ENCODE results near the gene TBL1XR1.

Gene TBL1XR1

GRCh38 chr3:177197041-177197726 lies at the start of gene TBL1XR1:
Gene TBL1XR1, minus strand, starts transcription at chr3:177197482. Its CDS starts 132,505 bp downstream, at chr3:177064977.
- Histone ChIP-seq H2AFZ (ENCODE audit: low read depth) (peak within 1 kb of the TSS; percentile 19; the same call in 1 of the 2 replicates), H3K4me2 (peak within 1 kb of the TSS; percentile 95), H3K27me3 (ENCODE audit: insufficient read depth, low read depth) (no peaks in the 10 kb centered on the region), H3K27ac (peak within 1 kb of the TSS; percentile 99), H4K20me1 (ENCODE audit: insufficient read depth) (peaks cover 10% of the 10 kb centered on the region; the same call in 1 of the 2 replicates), H3K36me3 (ENCODE audit: insufficient read depth) (no peaks in the 10 kb centered on the region), H3K79me2 (ENCODE audit: insufficient read depth, low read depth) (peaks cover 57% of the 10 kb centered on the region), H3K4me1 (ENCODE audit: low read depth, poor library complexity, severe bottlenecking) (peaks cover 52% of the 10 kb centered on the region), H3K4me3 (IDR thresholded peaks at IDR 0.05; ENCODE audit: insufficient read depth, low read depth, low read length) (peak within 1 kb of the TSS; percentile 97), H3K9ac (peak within 1 kb of the TSS; percentile 99)
- TF ChIP-seq CTCF (conservative IDR thresholded peaks at IDR 0.05; ENCODE audit: low read depth, low read length): no peak

GRCh38 chr3:177245250-177245649 lies 48.0 kb upstream of the TBL1XR1 start:
- Histone ChIP-seq H4K20me1 (ENCODE audit: insufficient read depth) (no peaks in the 10 kb centered on the region), H3K9ac (no peak overlapping the region), H3K36me3 (ENCODE audit: insufficient read depth) (no peaks in the 10 kb centered on the region), H3K4me2 (no peak overlapping the region), H3K27me3 (ENCODE audit: insufficient read depth, low read depth) (no peaks in the 10 kb centered on the region), H3K27ac (no peak overlapping the region), H3K4me1 (ENCODE audit: low read depth, poor library complexity, severe bottlenecking) (no peaks in the 10 kb centered on the region), H3K4me3 (IDR thresholded peaks at IDR 0.05; ENCODE audit: insufficient read depth, low read depth, low read length) (no peak overlapping the region), H2AFZ (ENCODE audit: low read depth) (no peak overlapping the region), H3K79me2 (ENCODE audit: insufficient read depth, low read depth) (no peaks in the 10 kb centered on the region)
- no peak for TF ChIP-seq CTCF (conservative IDR thresholded peaks at IDR 0.05; ENCODE audit: low read depth, low read length)

GRCh38 chr3:177244606-177245005 lies 47.3 kb upstream of the TBL1XR1 start:
- H3K27ac ChIP-seq: no peak overlapping the region
- TF ChIP-seq CTCF (conservative IDR thresholded peaks at IDR 0.05; ENCODE audit: low read depth, low read length): no peak
- no peak overlapping the region for H3K9ac ChIP-seq
- H3K27me3 ChIP-seq (ENCODE audit: insufficient read depth, low read depth): no peaks in the 10 kb centered on the region
- no peaks in the 10 kb centered on the region for H3K4me1 ChIP-seq (ENCODE audit: low read depth, poor library complexity, severe bottlenecking)
- no peak overlapping the region for H3K4me2 ChIP-seq
- no peaks in the 10 kb centered on the region for H3K79me2 ChIP-seq (ENCODE audit: insufficient read depth, low read depth)
- no peak overlapping the region for H2AFZ ChIP-seq (ENCODE audit: low read depth)
- H3K4me3 ChIP-seq (IDR thresholded peaks at IDR 0.05; ENCODE audit: insufficient read depth, low read depth, low read length): no peak overlapping the region
- H3K36me3 ChIP-seq (ENCODE audit: insufficient read depth): no peaks in the 10 kb centered on the region
- no peaks in the 10 kb centered on the region for H4K20me1 ChIP-seq (ENCODE audit: insufficient read depth)

GRCh38 chr3:177238686-177239216 lies 41.5 kb upstream of the TBL1XR1 start:
- Histone ChIP-seq H3K4me3 (IDR thresholded peaks at IDR 0.05; ENCODE audit: insufficient read depth, low read depth, low read length) (no peak overlapping the region), H3K27me3 (ENCODE audit: insufficient read depth, low read depth) (no peaks in the 10 kb centered on the region), H2AFZ (ENCODE audit: low read depth) (no peak overlapping the region), H3K4me1 (ENCODE audit: low read depth, poor library complexity, severe bottlenecking) (no peaks in the 10 kb centered on the region), H3K79me2 (ENCODE audit: insufficient read depth, low read depth) (no peaks in the 10 kb centered on the region), H3K4me2 (no peak overlapping the region), H4K20me1 (ENCODE audit: insufficient read depth) (no peaks in the 10 kb centered on the region), H3K36me3 (ENCODE audit: insufficient read depth) (no peaks in the 10 kb centered on the region), H3K9ac (no peak overlapping the region), H3K27ac (no peak overlapping the region)
- TF ChIP-seq CTCF (conservative IDR thresholded peaks at IDR 0.05; ENCODE audit: low read depth, low read length): no peak
